Measurements from ENCODE around the gene ARMH2. TPM values are rescaled to one million over a fixed set of nuclear protein-coding genes. Genes with fewer than 3 reads are reported as not detected.

Gene ARMH2
- total and polyA plus RNA-seq, 9 donors: not detected

GRCh38 chr6:24779416-24780016 is 19.2 kb downstream of the ARMH2 start:
- H3K4me3 ChIP-seq: no peak overlapping the region
- 59 to 71% (median 70%) methylated on average over 3 of the region's 3 CpGs for WGBS, 3 donors

GRCh38 chr6:24778878-24779277 is 19.8 kb downstream of the ARMH2 start:
- H3K4me3 ChIP-seq: no peak overlapping the region
- H3K4me1 ChIP-seq (ENCODE audit: insufficient read depth): peaks cover 6% of the 10 kb centered on the region
- no peaks in the 10 kb centered on the region for H3K36me3 ChIP-seq
- TF ChIP-seq EP300 (IDR thresholded peaks at IDR 0.05): no peak
- no peak for TF ChIP-seq POLR2A (IDR thresholded peaks at IDR 0.05)
- TF ChIP-seq CTCF (IDR thresholded peaks at IDR 0.05): no peak
- H3K27ac ChIP-seq: no peak overlapping the region
- H3K9me3 ChIP-seq: no peaks in the 10 kb centered on the region
- no peak for DNase-seq
- intact Hi-C loops (cut with DNase I): loop anchor here in 2 of 4 donors (5.0 to 10.0 kb wide), 2 partner anchors 54 to 57 kb away; no protein-coding TSS in a partner anchor
- H3K27me3 ChIP-seq: no peaks in the 10 kb centered on the region

More at GRCh38 chr6:24779416-24780016, 19.2 kb downstream of the ARMH2 start:
- DNase-seq: no peak
- no peaks in the 10 kb centered on the region for H3K9me3 ChIP-seq
- TF ChIP-seq CTCF (IDR thresholded peaks at IDR 0.05): no peak
- no peak for TF ChIP-seq POLR2A (IDR thresholded peaks at IDR 0.05)
- TF ChIP-seq EP300 (IDR thresholded peaks at IDR 0.05): no peak
- intact Hi-C loops (cut with DNase I): loop anchor here in 2 of 4 donors (5.0 to 10.0 kb wide), 2 partner anchors 55 to 57 kb away; no protein-coding TSS in a partner anchor
- H3K27ac ChIP-seq: no peak overlapping the region
- H3K4me1 ChIP-seq (ENCODE audit: insufficient read depth): peaks cover 6% of the 10 kb centered on the region
- no peaks in the 10 kb centered on the region for H3K27me3 ChIP-seq
- H3K36me3 ChIP-seq: no peaks in the 10 kb centered on the region

- no peak overlapping the region for H3K4me3 ChIP-seq
- DNase-seq: no peak
- H3K36me3 ChIP-seq: no peaks in the 10 kb centered on the region
- WGBS, 3 donors: 49 to 96% (median 95%) methylated on average over 1 of the region's 1 CpG
- peaks cover 6% of the 10 kb centered on the region for H3K4me1 ChIP-seq (ENCODE audit: insufficient read depth)
- intact Hi-C loops (cut with DNase I): loop anchor here in 2 of 4 donors (5.0 to 10.0 kb wide), 2 partner anchors 53 to 56 kb away; no protein-coding TSS in a partner anchor
- H3K27ac ChIP-seq: no peak overlapping the region
- H3K9me3 ChIP-seq: no peaks in the 10 kb centered on the region
- TF ChIP-seq EP300 (IDR thresholded peaks at IDR 0.05) (no peak), CTCF (IDR thresholded peaks at IDR 0.05) (no peak), POLR2A (IDR thresholded peaks at IDR 0.05) (no peak)
- no peaks in the 10 kb centered on the region for H3K27me3 ChIP-seq
Measured at GRCh38 chr6:24778121-24778520, 20.6 kb downstream of the ARMH2 start.

- Histone ChIP-seq H3K27ac (no peak overlapping the region), H3K9me3 (no peaks in the 10 kb centered on the region), H3K4me3 (no peak overlapping the region), H3K27me3 (no peaks in the 10 kb centered on the region), H3K36me3 (no peaks in the 10 kb centered on the region), H3K4me1 (ENCODE audit: insufficient read depth) (peaks cover 6% of the 10 kb centered on the region)
- 48 to 55% (median 52%) methylated on average over 1 of the region's 1 CpG for WGBS, 3 donors
- intact Hi-C loops (cut with DNase I): loop anchor here in 2 of 4 donors (5.0 to 10.0 kb wide), 2 partner anchors 52 to 55 kb away; no protein-coding TSS in a partner anchor
- TF ChIP-seq POLR2A (IDR thresholded peaks at IDR 0.05) (no peak), EP300 (IDR thresholded peaks at IDR 0.05) (no peak), CTCF (IDR thresholded peaks at IDR 0.05) (no peak)
- DNase-seq: no peak
Measured at GRCh38 chr6:24777227-24777626, 21.5 kb downstream of the ARMH2 start.
